ENCODE measurements around the gene CELF2.

Gene CELF2

GRCh38 chr10:11253385-11254002 is 235.8 kb downstream of the CELF2 start:
- no CpG with 5 or more reads among the region's 10 CpGs for WGBS (ENCODE audit: extremely low coverage, insufficient coverage, low lambda C conversion rate)

GRCh38 chr10:11255156-11255555 is 237.5 kb downstream of the CELF2 start:
- H3K18ac ChIP-seq (ENCODE audit: low read length): no peak overlapping the region
- H3K79me2 ChIP-seq (ENCODE audit: control insufficient read depth, insufficient read depth, low read length): no peaks in the 10 kb centered on the region
- H2BK15ac ChIP-seq (replicated peaks; ENCODE audit: low read depth): no peak overlapping the region
- no peak overlapping the region for H3K56ac ChIP-seq (ENCODE audit: low read length)
- DNase-seq: no peak
- H3K27me3 ChIP-seq (ENCODE audit: insufficient read depth, low read length, poor library complexity): no peaks in the 10 kb centered on the region
- no CpG with 5 or more reads among the region's 12 CpGs for WGBS (ENCODE audit: extremely low coverage, insufficient coverage, low lambda C conversion rate)
- no peak overlapping the region for H3K4me3 ChIP-seq (ENCODE audit: low read length)
- H3K4me1 ChIP-seq (ENCODE audit: control insufficient read depth, low read depth, low read length): no peaks in the 10 kb centered on the region
- H3K4me2 ChIP-seq (ENCODE audit: low read length): no peak overlapping the region
- no peak overlapping the region for H2BK5ac ChIP-seq (ENCODE audit: low read length)
- H2AK5ac ChIP-seq (ENCODE audit: low read length): no peak overlapping the region
- H3K4ac ChIP-seq (ENCODE audit: low read depth, low read length): no peak overlapping the region
- H4K8ac ChIP-seq (ENCODE audit: low read depth, low read length): no peak overlapping the region
- no peak overlapping the region for H3K27ac ChIP-seq (ENCODE audit: low read depth, low read length)
- no peaks in the 10 kb centered on the region for H3K36me3 ChIP-seq (ENCODE audit: control insufficient read depth, insufficient read depth, low read length)
- H3K79me1 ChIP-seq (ENCODE audit: low read length): no peaks in the 10 kb centered on the region
- no peak overlapping the region for H2BK120ac ChIP-seq (ENCODE audit: low read depth, low read length)
- no peak overlapping the region for H3K23ac ChIP-seq (ENCODE audit: low read length)
- no peak overlapping the region for H4K5ac ChIP-seq (ENCODE audit: low read length)
- no peak overlapping the region for H3K9ac ChIP-seq (ENCODE audit: low read length)

More at GRCh38 chr10:11253385-11254002, 235.8 kb downstream of the CELF2 start:
- H4K5ac ChIP-seq (ENCODE audit: low read length): no peak overlapping the region
- H2BK15ac ChIP-seq (replicated peaks; ENCODE audit: low read depth): no peak overlapping the region
- H2BK5ac ChIP-seq (ENCODE audit: low read length): no peak overlapping the region
- no peak overlapping the region for H3K4me2 ChIP-seq (ENCODE audit: low read length)
- no peak overlapping the region for H2AK5ac ChIP-seq (ENCODE audit: low read length)
- H3K27me3 ChIP-seq (ENCODE audit: insufficient read depth, low read length, poor library complexity): no peaks in the 10 kb centered on the region
- no peak overlapping the region for H3K18ac ChIP-seq (ENCODE audit: low read length)
- H3K27ac ChIP-seq (ENCODE audit: low read depth, low read length): no peak overlapping the region
- peaks cover 2% of the 10 kb centered on the region for H3K4me1 ChIP-seq (ENCODE audit: control insufficient read depth, low read depth, low read length)
- no peak overlapping the region for H2BK120ac ChIP-seq (ENCODE audit: low read depth, low read length)
- H3K4ac ChIP-seq (ENCODE audit: low read depth, low read length): no peak overlapping the region
- H3K56ac ChIP-seq (ENCODE audit: low read length): no peak overlapping the region
- H3K23ac ChIP-seq (ENCODE audit: low read length): no peak overlapping the region
- no peak overlapping the region for H4K8ac ChIP-seq (ENCODE audit: low read depth, low read length)
- H3K4me3 ChIP-seq (ENCODE audit: low read length): no peak overlapping the region
- no peaks in the 10 kb centered on the region for H3K79me1 ChIP-seq (ENCODE audit: low read length)
- H3K9ac ChIP-seq (ENCODE audit: low read length): no peak overlapping the region
- no peak for DNase-seq
- H3K36me3 ChIP-seq (ENCODE audit: control insufficient read depth, insufficient read depth, low read length): no peaks in the 10 kb centered on the region
- no peaks in the 10 kb centered on the region for H3K79me2 ChIP-seq (ENCODE audit: control insufficient read depth, insufficient read depth, low read length)

DNA sequence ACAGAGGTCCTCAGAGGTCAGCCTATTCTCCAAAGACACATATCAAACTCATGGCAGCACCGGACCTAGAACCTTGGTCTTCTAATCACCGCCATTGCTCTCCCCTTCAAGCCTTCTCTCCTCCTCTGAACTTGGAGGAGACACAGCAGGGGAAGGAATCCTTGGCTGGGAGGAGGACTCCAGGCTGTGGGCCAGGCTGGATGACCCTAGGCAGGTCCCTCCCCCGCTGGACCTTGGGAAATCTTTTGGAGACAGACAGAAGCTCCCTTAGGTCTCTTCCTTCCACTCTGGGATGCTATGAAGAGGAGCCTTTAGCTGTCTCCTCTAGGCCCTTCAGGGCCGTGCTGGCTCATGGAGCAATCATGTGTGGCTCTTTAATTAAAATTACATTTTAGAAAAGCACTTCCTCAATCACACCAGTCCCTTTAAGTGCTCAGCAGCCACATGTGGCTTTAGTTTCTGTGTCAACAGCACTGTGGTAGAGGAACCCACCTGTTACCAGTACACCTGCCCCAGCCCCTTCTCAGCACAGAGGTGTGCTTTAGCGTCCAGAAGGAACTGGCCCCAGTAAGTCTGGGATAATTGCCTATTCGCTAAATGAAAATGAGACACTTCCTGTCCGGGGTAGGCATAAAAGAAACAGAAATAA is 238.2 kb downstream of the CELF2 start:
- no peaks in the 10 kb centered on the region for H3K79me1 ChIP-seq (ENCODE audit: low read length)
- H3K56ac ChIP-seq (ENCODE audit: low read length): no peak overlapping the region
- no peak overlapping the region for H3K4me2 ChIP-seq (ENCODE audit: low read length)
- H3K4me3 ChIP-seq (ENCODE audit: low read length): no peak overlapping the region
- H4K8ac ChIP-seq (ENCODE audit: low read depth, low read length): no peak overlapping the region
- H3K79me2 ChIP-seq (ENCODE audit: control insufficient read depth, insufficient read depth, low read length): no peaks in the 10 kb centered on the region
- DNase-seq: no peak
- H2BK15ac ChIP-seq (replicated peaks; ENCODE audit: low read depth): no peak overlapping the region
- no peaks in the 10 kb centered on the region for H3K27me3 ChIP-seq (ENCODE audit: insufficient read depth, low read length, poor library complexity)
- no peak overlapping the region for H3K9ac ChIP-seq (ENCODE audit: low read length)
- H3K4me1 ChIP-seq (ENCODE audit: control insufficient read depth, low read depth, low read length): no peaks in the 10 kb centered on the region
- no peak overlapping the region for H4K5ac ChIP-seq (ENCODE audit: low read length)
- no peak overlapping the region for H2BK120ac ChIP-seq (ENCODE audit: low read depth, low read length)
- H2BK5ac ChIP-seq (ENCODE audit: low read length): no peak overlapping the region
- H3K36me3 ChIP-seq (ENCODE audit: control insufficient read depth, insufficient read depth, low read length): no peaks in the 10 kb centered on the region
- H2AK5ac ChIP-seq (ENCODE audit: low read length): no peak overlapping the region
- H3K18ac ChIP-seq (ENCODE audit: low read length): no peak overlapping the region
- no peak overlapping the region for H3K23ac ChIP-seq (ENCODE audit: low read length)
- WGBS (ENCODE audit: extremely low coverage, insufficient coverage, low lambda C conversion rate): no CpG with 5 or more reads among the region's 7 CpGs
- H3K4ac ChIP-seq (ENCODE audit: low read depth, low read length): no peak overlapping the region
- H3K27ac ChIP-seq (ENCODE audit: low read depth, low read length): no peak overlapping the region

DNA sequence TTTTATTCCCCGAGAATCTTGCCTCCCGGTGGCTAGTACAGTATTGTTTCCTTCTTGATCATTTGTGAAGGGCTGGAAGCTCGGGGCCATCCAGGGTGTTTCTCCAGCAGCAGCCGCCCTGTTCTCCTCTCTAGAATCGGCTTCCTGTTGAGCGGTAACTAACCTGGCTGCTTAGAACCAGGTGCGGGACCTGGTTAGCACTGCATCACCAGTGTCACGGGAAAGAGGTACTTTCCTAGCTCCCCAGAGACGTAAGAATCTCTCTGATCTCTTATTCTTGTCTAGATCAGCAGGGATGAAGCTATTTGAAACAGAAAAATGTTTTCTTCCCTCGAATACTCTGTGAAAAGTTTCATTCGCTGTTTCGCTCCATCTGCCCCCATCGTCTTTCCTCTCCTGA is 239.2 kb downstream of the CELF2 start:
- Histone ChIP-seq H3K18ac (ENCODE audit: low read length) (no peak overlapping the region), H2BK15ac (replicated peaks; ENCODE audit: low read depth) (no peak overlapping the region), H2BK5ac (ENCODE audit: low read length) (no peak overlapping the region), H3K4me2 (ENCODE audit: low read length) (no peak overlapping the region), H3K9ac (ENCODE audit: low read length) (no peak overlapping the region), H3K4me3 (ENCODE audit: low read length) (no peak overlapping the region), H2BK120ac (ENCODE audit: low read depth, low read length) (no peak overlapping the region), H4K5ac (ENCODE audit: low read length) (no peak overlapping the region), H2AK5ac (ENCODE audit: low read length) (no peak overlapping the region), H3K79me2 (ENCODE audit: control insufficient read depth, insufficient read depth, low read length) (no peaks in the 10 kb centered on the region), H3K36me3 (ENCODE audit: control insufficient read depth, insufficient read depth, low read length) (no peaks in the 10 kb centered on the region), H4K8ac (ENCODE audit: low read depth, low read length) (no peak overlapping the region), H3K4me1 (ENCODE audit: control insufficient read depth, low read depth, low read length) (no peaks in the 10 kb centered on the region), H3K56ac (ENCODE audit: low read length) (no peak overlapping the region), H3K27me3 (ENCODE audit: insufficient read depth, low read length, poor library complexity) (no peaks in the 10 kb centered on the region), H3K4ac (ENCODE audit: low read depth, low read length) (no peak overlapping the region), H3K23ac (ENCODE audit: low read length) (no peak overlapping the region), H3K79me1 (ENCODE audit: low read length) (no peaks in the 10 kb centered on the region), H3K27ac (ENCODE audit: low read depth, low read length) (no peak overlapping the region)
- no CpG with 5 or more reads among the region's 13 CpGs for WGBS (ENCODE audit: extremely low coverage, insufficient coverage, low lambda C conversion rate)
- no peak for DNase-seq

DNA sequence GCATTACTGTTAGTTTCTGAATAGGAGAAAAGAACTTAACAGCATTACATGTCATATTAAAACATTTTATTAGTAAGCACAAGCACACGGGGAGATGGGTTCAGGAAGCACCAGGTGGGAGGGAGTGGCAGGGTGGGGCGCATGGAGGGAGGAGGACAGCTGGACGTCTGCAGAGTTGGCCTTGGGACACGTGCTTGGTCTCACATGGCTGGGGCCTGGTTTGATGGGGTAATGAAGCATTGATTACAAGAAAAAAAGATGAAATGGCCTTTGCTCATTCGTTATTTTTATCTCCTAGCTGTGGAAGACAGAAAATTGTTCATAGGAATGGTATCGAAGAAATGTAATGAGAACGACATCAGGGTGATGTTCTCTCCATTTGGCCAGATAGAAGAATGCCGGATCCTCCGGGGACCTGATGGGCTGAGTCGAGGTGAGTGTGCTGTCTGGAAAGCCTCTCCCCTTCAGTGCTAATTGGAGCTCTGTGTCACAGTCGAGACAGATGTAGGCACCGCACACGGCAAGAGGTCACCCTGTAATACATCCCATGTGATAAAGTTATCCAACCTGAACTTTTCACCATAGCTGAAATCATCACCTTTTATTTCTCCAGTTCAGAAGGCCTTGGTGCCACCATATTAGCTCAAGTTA is 239.9 kb downstream of the CELF2 start:
- Histone ChIP-seq H3K56ac (ENCODE audit: low read length) (no peak overlapping the region), H3K4me2 (ENCODE audit: low read length) (no peak overlapping the region), H3K79me2 (ENCODE audit: control insufficient read depth, insufficient read depth, low read length) (no peaks in the 10 kb centered on the region), H3K18ac (ENCODE audit: low read length) (no peak overlapping the region), H3K23ac (ENCODE audit: low read length) (no peak overlapping the region), H2BK15ac (replicated peaks; ENCODE audit: low read depth) (no peak overlapping the region), H2BK5ac (ENCODE audit: low read length) (no peak overlapping the region), H3K4ac (ENCODE audit: low read depth, low read length) (no peak overlapping the region), H4K5ac (ENCODE audit: low read length) (no peak overlapping the region), H2BK120ac (ENCODE audit: low read depth, low read length) (no peak overlapping the region), H4K8ac (ENCODE audit: low read depth, low read length) (no peak overlapping the region), H3K4me3 (ENCODE audit: low read length) (no peak overlapping the region), H3K27me3 (ENCODE audit: insufficient read depth, low read length, poor library complexity) (no peaks in the 10 kb centered on the region), H3K27ac (ENCODE audit: low read depth, low read length) (no peak overlapping the region), H3K36me3 (ENCODE audit: control insufficient read depth, insufficient read depth, low read length) (no peaks in the 10 kb centered on the region), H3K79me1 (ENCODE audit: low read length) (no peaks in the 10 kb centered on the region), H2AK5ac (ENCODE audit: low read length) (no peak overlapping the region), H3K9ac (ENCODE audit: low read length) (no peak overlapping the region), H3K4me1 (ENCODE audit: control insufficient read depth, low read depth, low read length) (no peaks in the 10 kb centered on the region)
- DNase-seq: no peak
- WGBS (ENCODE audit: extremely low coverage, insufficient coverage, low lambda C conversion rate): no CpG with 5 or more reads among the region's 13 CpGs
